Activated CD4-positive, alpha-beta T cell treated with anti-CD3 and anti-CD28 coated beads for 48 hours (primary cell): Measurements from ENCODE around the gene TACR1.
"Not testable (repeated sequence)": the region's sequence is repeated elsewhere in the genome, so short reads cannot be mapped to it uniquely, and the experiment has no call there.

Source experiments
- DNase-seq: peaks from one replicate; pipeline ENCODE4 v3.0.0-alpha.2; 2020

The TACR1 gene

GRCh38 chr2:75199428-75200011 is at the start of gene TACR1:
Gene TACR1, minus strand, starts transcription at chr2:75199520. Its CDS starts 586 bp downstream, at chr2:75198934.
- DNase-seq = peak; percentile 71

- not testable (repeated sequence) for DNase-seq
These were observed 49.3 kb upstream of the TACR1 start for GRCh38 chr2:75248581-75248980.

- DNase-seq = no peak
These were observed 47.3 kb upstream of the TACR1 start for GRCh38 chr2:75246441-75247167.

- no peak for DNase-seq
These were observed 43.9 kb upstream of the TACR1 start for GRCh38 chr2:75243219-75243618.

GRCh38 chr2:75241696-75242095 is 42.4 kb upstream of the TACR1 start:
- no peak for DNase-seq

GRCh38 chr2:75238670-75239330 is 39.5 kb upstream of the TACR1 start:
- no peak for DNase-seq

GRCh38 chr2:75237296-75237695 is 38.0 kb upstream of the TACR1 start:
- no peak for DNase-seq

GRCh38 chr2:75233965-75234364 is 34.6 kb upstream of the TACR1 start:
- no peak for DNase-seq

GRCh38 chr2:75226617-75227016 is 27.3 kb upstream of the TACR1 start:
- no peak for DNase-seq

- DNase-seq = no peak
These were observed 26.8 kb upstream of the TACR1 start for GRCh38 chr2:75226099-75226498.

- no peak for DNase-seq
These were observed 25.3 kb upstream of the TACR1 start for GRCh38 chr2:75224636-75225094.

GRCh38 chr2:75222527-75222926 is 23.2 kb upstream of the TACR1 start:
- DNase-seq = no peak

GRCh38 chr2:75221862-75222261 is 22.5 kb upstream of the TACR1 start:
- DNase-seq = no peak

GRCh38 chr2:75219213-75219612 is 19.9 kb upstream of the TACR1 start:
- DNase-seq = not testable (repeated sequence)

GRCh38 chr2:75211266-75211770 is 12.0 kb upstream of the TACR1 start:
- DNase-seq = no peak

GRCh38 chr2:75210409-75210808 is 11.1 kb upstream of the TACR1 start:
- no peak for DNase-seq

GRCh38 chr2:75208738-75209137 is 9.4 kb upstream of the TACR1 start:
- no peak for DNase-seq

GRCh38 chr2:75204833-75205232 is 5.5 kb upstream of the TACR1 start:
- DNase-seq = no peak

GRCh38 chr2:75202359-75202758 is 3.0 kb upstream of the TACR1 start:
- no peak for DNase-seq

GRCh38 chr2:75200140-75201096 is 1.1 kb upstream of the TACR1 start:
- peak; percentile 27 for DNase-seq

- no peak for DNase-seq
These were observed 4.1 kb downstream of the TACR1 start for GRCh38 chr2:75195076-75195691.

GRCh38 chr2:75194184-75194868 is 5.0 kb downstream of the TACR1 start:
- DNase-seq = no peak
